NOMO-1 treated with dmso at 0.1 percent for 144 hours (cell line): ENCODE measurements around the gene ACTL9.
A peak's percentile ranks its signal among the peaks of the same experiment; 100 is the strongest.

Experiments
- DNase-seq: peaks from one replicate; lab custom pipeline; 2025; ENCODE audit not compliant: unreplicated experiment; lab: John Stamatoyannopoulos, UW

The ACTL9 gene

GRCh38 chr19:8686549-8686948 is 12.0 kb downstream of the ACTL9 start:
- no peak for DNase-seq

- DNase-seq: no peak
These were observed 14.3 kb downstream of the ACTL9 start for GRCh38 chr19:8684001-8684902.

- DNase-seq: no peak
These were observed 15.7 kb downstream of the ACTL9 start for GRCh38 chr19:8682931-8683330.

- no peak for DNase-seq
These were observed 16.1 kb downstream of the ACTL9 start for GRCh38 chr19:8682472-8682871.

- no peak for DNase-seq
These were observed 17.1 kb downstream of the ACTL9 start for GRCh38 chr19:8681345-8682029.

- no peak for DNase-seq
These were observed 17.8 kb downstream of the ACTL9 start for GRCh38 chr19:8680676-8681344.

- DNase-seq: no peak
These were observed 20.3 kb downstream of the ACTL9 start for GRCh38 chr19:8678244-8678807.

- no peak for DNase-seq
These were observed 23.5 kb downstream of the ACTL9 start for GRCh38 chr19:8675066-8675465.

- DNase-seq: no peak
These were observed 25.2 kb downstream of the ACTL9 start for GRCh38 chr19:8673276-8673891.

GRCh38 chr19:8666814-8667405 is 31.7 kb downstream of the ACTL9 start:
- DNase-seq: peak; percentile 9

- no peak for DNase-seq
These were observed 33.0 kb downstream of the ACTL9 start for GRCh38 chr19:8665468-8666213.

GRCh38 chr19:8664671-8665057 is 33.9 kb downstream of the ACTL9 start:
- no peak for DNase-seq

- DNase-seq: no peak
These were observed 34.5 kb downstream of the ACTL9 start for GRCh38 chr19:8663920-8664670.

- DNase-seq: no peak
These were observed 36.3 kb downstream of the ACTL9 start for GRCh38 chr19:8662263-8662662.

GRCh38 chr19:8659905-8660304 is 38.7 kb downstream of the ACTL9 start:
- DNase-seq: no peak

- no peak for DNase-seq
These were observed 40.7 kb downstream of the ACTL9 start for GRCh38 chr19:8657869-8658268.

- no peak for DNase-seq
These were observed 43.3 kb downstream of the ACTL9 start for GRCh38 chr19:8655340-8655709.

- DNase-seq: peak; percentile 61
These were observed 43.8 kb downstream of the ACTL9 start for GRCh38 chr19:8654591-8655339.

GRCh38 chr19:8648240-8648639 is 50.4 kb downstream of the ACTL9 start:
- peak; percentile 68 for DNase-seq
